Breast epithelium (tissue), 3 donors: Measurements from ENCODE around the gene WSB1.

Experiments used
- CTCF ChIP-seq, 3 donors: fragments of 450-650 bp; IDR thresholded peaks; one replicate each; pipeline ENCODE4 v1.5.1; 2016 to 2017; ENCODE audit warnings: antibody characterized with exemption in 3 of 3, mild to moderate bottlenecking in 3 of 3, moderate library complexity in 3 of 3
- POLR2A ChIP-seq: fragments of 450-650 bp; IDR thresholded peaks from one replicate; pipeline ENCODE4 v1.6.1; 2016; ENCODE audit warnings: antibody characterized with exemption, mild to moderate bottlenecking, moderate library complexity
- POLR2AphosphoS5 ChIP-seq, 3 donors: sonication (generic); formaldehyde crosslinking; IDR thresholded peaks; one replicate each; pipeline ENCODE4 v1.6.1; 2017; ENCODE audit warnings: antibody characterized with exemption in 3 of 3

- TF ChIP-seq CTCF (IDR thresholded peaks at IDR 0.05) (no peak), POLR2AphosphoS5 (IDR thresholded peaks at IDR 0.05) (no peak), POLR2A (no peak)
Observed at GRCh38 chr17:27268394-27269085, 25.4 kb upstream of the WSB1 start.
